BLaER1 (cell line): ENCODE results near the gene PSMD10.

ENCODE experiments used
- H3K27ac ChIP-seq: shearing (Covaris generic); formaldehyde crosslinking; 2 replicates; pipeline ENCODE4 v1.8.1; 2022
- H3K27me3 ChIP-seq: shearing (Covaris generic); formaldehyde crosslinking; 2 replicates; pipeline ENCODE4 v1.8.1; 2022
- H3K36me3 ChIP-seq: shearing (Covaris generic); formaldehyde crosslinking; 2 replicates; pipeline ENCODE4 v1.8.1; 2022
- H3K4me1 ChIP-seq: shearing (Covaris generic); formaldehyde crosslinking; 2 replicates; pipeline ENCODE4 v1.8.1; 2022
- H3K4me2 ChIP-seq: shearing (Covaris generic); formaldehyde crosslinking; 2 replicates; pipeline ENCODE4 v1.8.1; 2022
- H3K4me3 ChIP-seq: shearing (Covaris generic); formaldehyde crosslinking; 2 replicates; pipeline ENCODE4 v1.8.1; 2022
- H3K9ac ChIP-seq: shearing (Covaris generic); formaldehyde crosslinking; 2 replicates; pipeline ENCODE4 v1.8.1; 2022
- H3K9me3 ChIP-seq: shearing (Covaris generic); formaldehyde crosslinking; 2 replicates; pipeline ENCODE4 v1.8.1; 2022
- H4K20me1 ChIP-seq: shearing (Covaris generic); formaldehyde crosslinking; 2 replicates; pipeline ENCODE4 v1.8.1; 2022
- Cebpa-rat ChIP-seq: shearing (Covaris generic); IDR thresholded peaks from 2 replicates; pipeline ENCODE4 v1.8.1; 2022

Gene PSMD10

GRCh38 chrX:108091264-108091877 is at the start of gene PSMD10, which contains the start of gene ATG4A:
Gene PSMD10, minus strand, starts transcription at chrX:108091542. Its CDS starts 22 bp downstream, at chrX:108091520.
Gene ATG4A, plus strand, starts transcription at chrX:108091778. Its CDS starts 49 bp downstream, at chrX:108091827.
- Histone ChIP-seq H4K20me1 (no peaks in the 10 kb centered on the region), H3K4me1 (peaks cover 11% of the 10 kb centered on the region), H3K4me2 (peak within 1 kb of the TSS; percentile 75), H3K4me3 (peak within 1 kb of the TSS; percentile 77), H3K9me3 (no peaks in the 10 kb centered on the region), H3K9ac (peak within 1 kb of the TSS; percentile 78), H3K27ac (peak within 1 kb of the TSS; percentile 80), H3K36me3 (peaks cover 11% of the 10 kb centered on the region), H3K27me3 (peaks cover 64% of the 10 kb centered on the region)
- TF ChIP-seq Cebpa-rat: no peak

GRCh38 chrX:108138814-108139702 is 47.7 kb upstream of the PSMD10 start:
- Histone ChIP-seq H3K4me2 (no peak overlapping the region), H4K20me1 (peaks cover 4% of the 10 kb centered on the region; the same call in 1 of the 2 replicates), H3K9me3 (no peaks in the 10 kb centered on the region), H3K27ac (no peak overlapping the region), H3K4me1 (no peaks in the 10 kb centered on the region), H3K4me3 (no peak overlapping the region), H3K36me3 (peaks cover 28% of the 10 kb centered on the region), H3K9ac (no peak overlapping the region), H3K27me3 (peaks cover 60% of the 10 kb centered on the region)
- no peak for TF ChIP-seq Cebpa-rat

- Histone ChIP-seq H3K4me2 (no peak overlapping the region), H3K27me3 (peaks cover 87% of the 10 kb centered on the region), H3K4me1 (no peaks in the 10 kb centered on the region), H3K9me3 (no peaks in the 10 kb centered on the region; the same call in 1 of the 2 replicates), H3K27ac (no peak overlapping the region), H4K20me1 (peaks cover 6% of the 10 kb centered on the region; the same call in 1 of the 2 replicates), H3K4me3 (no peak overlapping the region), H3K36me3 (peaks cover 34% of the 10 kb centered on the region), H3K9ac (no peak overlapping the region)
- TF ChIP-seq Cebpa-rat: no peak
These were observed 43.4 kb upstream of the PSMD10 start for GRCh38 chrX:108134724-108135123.

GRCh38 chrX:108132876-108133275 is 41.5 kb upstream of the PSMD10 start:
- Histone ChIP-seq H3K4me3 (no peak overlapping the region), H3K9ac (no peak overlapping the region), H4K20me1 (peaks cover 6% of the 10 kb centered on the region; the same call in 1 of the 2 replicates), H3K27me3 (peaks cover 84% of the 10 kb centered on the region), H3K27ac (no peak overlapping the region), H3K36me3 (peaks cover 24% of the 10 kb centered on the region), H3K9me3 (no peaks in the 10 kb centered on the region; the same call in 1 of the 2 replicates), H3K4me1 (no peaks in the 10 kb centered on the region), H3K4me2 (no peak overlapping the region)
- TF ChIP-seq Cebpa-rat: no peak

- Histone ChIP-seq H3K4me1 (no peaks in the 10 kb centered on the region), H3K27ac (no peak overlapping the region), H4K20me1 (peaks cover 6% of the 10 kb centered on the region; the same call in 1 of the 2 replicates), H3K4me3 (no peak overlapping the region), H3K27me3 (peaks cover 84% of the 10 kb centered on the region), H3K4me2 (no peak overlapping the region), H3K9me3 (no peaks in the 10 kb centered on the region; the same call in 1 of the 2 replicates), H3K36me3 (peaks cover 24% of the 10 kb centered on the region), H3K9ac (no peak overlapping the region)
- TF ChIP-seq Cebpa-rat: no peak
These were observed 40.7 kb upstream of the PSMD10 start for GRCh38 chrX:108132034-108132433.

- Histone ChIP-seq H3K9me3 (no peaks in the 10 kb centered on the region; the same call in 1 of the 2 replicates), H3K4me1 (no peaks in the 10 kb centered on the region), H3K27me3 (peaks cover 84% of the 10 kb centered on the region), H4K20me1 (peaks cover 6% of the 10 kb centered on the region; the same call in 1 of the 2 replicates), H3K9ac (no peak overlapping the region), H3K4me3 (no peak overlapping the region), H3K36me3 (peaks cover 24% of the 10 kb centered on the region), H3K4me2 (no peak overlapping the region), H3K27ac (no peak overlapping the region)
- TF ChIP-seq Cebpa-rat: no peak
These were observed 40.1 kb upstream of the PSMD10 start for GRCh38 chrX:108131471-108131870.

GRCh38 chrX:108130889-108131288 is 39.5 kb upstream of the PSMD10 start:
- Histone ChIP-seq H4K20me1 (peaks cover 6% of the 10 kb centered on the region; the same call in 1 of the 2 replicates), H3K4me1 (no peaks in the 10 kb centered on the region), H3K9ac (no peak overlapping the region), H3K4me2 (no peak overlapping the region), H3K27ac (no peak overlapping the region), H3K36me3 (peaks cover 24% of the 10 kb centered on the region), H3K27me3 (peaks cover 85% of the 10 kb centered on the region), H3K9me3 (no peaks in the 10 kb centered on the region; the same call in 1 of the 2 replicates), H3K4me3 (no peak overlapping the region)
- no peak for TF ChIP-seq Cebpa-rat

GRCh38 chrX:108127152-108127551 is 35.8 kb upstream of the PSMD10 start:
- H4K20me1 ChIP-seq: peaks cover 6% of the 10 kb centered on the region; the same call in 1 of the 2 replicates
- H3K9me3 ChIP-seq: no peaks in the 10 kb centered on the region; the same call in 1 of the 2 replicates
- H3K4me3 ChIP-seq: no peak overlapping the region
- H3K36me3 ChIP-seq: peaks cover 11% of the 10 kb centered on the region; the same call in 1 of the 2 replicates
- no peak overlapping the region for H3K9ac ChIP-seq
- H3K27ac ChIP-seq: no peak overlapping the region
- no peaks in the 10 kb centered on the region for H3K4me1 ChIP-seq
- no peak for TF ChIP-seq Cebpa-rat
- no peak overlapping the region for H3K4me2 ChIP-seq
- peaks cover 88% of the 10 kb centered on the region for H3K27me3 ChIP-seq

- Histone ChIP-seq H3K9ac (no peak overlapping the region), H3K4me3 (no peak overlapping the region), H3K36me3 (peaks cover 6% of the 10 kb centered on the region; the same call in 1 of the 2 replicates), H3K27ac (no peak overlapping the region), H3K9me3 (no peaks in the 10 kb centered on the region), H3K27me3 (peaks cover 88% of the 10 kb centered on the region), H3K4me2 (no peak overlapping the region), H3K4me1 (no peaks in the 10 kb centered on the region), H4K20me1 (peaks cover 6% of the 10 kb centered on the region; the same call in 1 of the 2 replicates)
- no peak for TF ChIP-seq Cebpa-rat
These were observed 35.3 kb upstream of the PSMD10 start for GRCh38 chrX:108126661-108127060.
